ENCODE data around the gene FIBP.

The FIBP gene

GRCh38 chr11:65888163-65888814 lies at the start of gene FIBP:
FIBP (minus strand) TSS chr11:65888471; CDS start chr11:65888418, 53 bp downstream.
- peak; percentile 97 for DNase-seq

GRCh38 chr11:65937766-65938165 lies 49.5 kb upstream of the FIBP start:
- DNase-seq, result no peak

GRCh38 chr11:65934014-65934413 lies 45.7 kb upstream of the FIBP start:
- DNase-seq, result no peak

- DNase-seq, result peak; percentile 44
These were observed 44.3 kb upstream of the FIBP start for GRCh38 chr11:65932558-65932919.

- DNase-seq, result no peak
These were observed 43.7 kb upstream of the FIBP start for GRCh38 chr11:65931773-65932557.

GRCh38 chr11:65928667-65929066 lies 40.4 kb upstream of the FIBP start:
- DNase-seq, result no peak

GRCh38 chr11:65927904-65928397 lies 39.7 kb upstream of the FIBP start:
- DNase-seq, result no peak

GRCh38 chr11:65925397-65925796 lies 37.1 kb upstream of the FIBP start:
- DNase-seq, result no peak

- no peak for DNase-seq
These were observed 34.3 kb upstream of the FIBP start for GRCh38 chr11:65922565-65922964.

- no peak for DNase-seq
These were observed 33.6 kb upstream of the FIBP start for GRCh38 chr11:65921876-65922275.

- DNase-seq, result no peak
These were observed 32.8 kb upstream of the FIBP start for GRCh38 chr11:65921033-65921555.

GRCh38 chr11:65920372-65920802 lies 32.1 kb upstream of the FIBP start:
- DNase-seq, result no peak

GRCh38 chr11:65919573-65920371 lies 31.5 kb upstream of the FIBP start:
- peak; percentile 49 for DNase-seq

GRCh38 chr11:65919141-65919572 lies 30.9 kb upstream of the FIBP start, which contains the start of gene DRAP1:
DRAP1 (plus strand) TSS chr11:65919426; CDS start chr11:65919502, 76 bp downstream.
- DNase-seq, result peak; percentile 99

GRCh38 chr11:65918211-65919140 lies 30.2 kb upstream of the FIBP start, which contains the start of gene C11orf68:
C11orf68 (minus strand) TSS chr11:65919062; CDS start chr11:65919031, 31 bp downstream.
- DNase-seq, result no peak

GRCh38 chr11:65917434-65918210 lies 29.4 kb upstream of the FIBP start:
- DNase-seq, result no peak

- DNase-seq, result no peak
These were observed 28.8 kb upstream of the FIBP start for GRCh38 chr11:65917077-65917433.

- DNase-seq, result no peak
These were observed 28.1 kb upstream of the FIBP start for GRCh38 chr11:65916391-65916790.

- no peak for DNase-seq
These were observed 27.6 kb upstream of the FIBP start for GRCh38 chr11:65915821-65916251.

- DNase-seq, result no peak
These were observed 27.0 kb upstream of the FIBP start for GRCh38 chr11:65915101-65915820.

Measured in NCI-H345 (cell line).